HepG2 (cell line): ENCODE data around the gene GBGT1. TPM values are rescaled to one million over a fixed set of nuclear protein-coding genes. Genes with fewer than 3 reads are reported as not detected.
A peak's percentile ranks its signal among the peaks of the same experiment; 100 is the strongest.

Experiments
- ATAC-seq: fragments of 200-7000 bp; cut with Tn5 transposase; 3 replicates; pipeline ENCODE4 v1.9.1; 2020; ENCODE audit warnings: mild to moderate bottlenecking, moderate library complexity
- BruUV-seq: library from RNA; stranded (reverse); fragments of 400-500 nt; replicated peaks from 2 replicates; lab custom pipeline; 2021; lab: Mats Ljungman, UMichigan
- CTCF ChIA-PET: fragments of 300-600 bp; formaldehyde crosslinking; extraction: SDS; loops from one replicate; lab custom pipeline; 2021; ENCODE audit warnings: low total read pairs, inconsistent platforms, low intra/inter-chr PET ratio; lab: Yijun Ruan, JAX
- POLR2A ChIA-PET: fragments of 350-600 bp; sonication (Branson Sonifier 250); formaldehyde crosslinking; loops from one replicate; lab custom pipeline; 2020; ENCODE audit warnings: antibody characterized with exemption, inconsistent platforms; lab: Yijun Ruan, JAX
- DNase-seq: peaks from one replicate; pipeline ENCODE4 v3.0.0-alpha.2; 2015; ENCODE audit warnings: low spot score
- FAIRE-seq: peaks from 3 replicates; lab custom pipeline; 2011; peaks lifted over from hg19 to GRCh38; lab: Jason Lieb, UNC
- H2AFZ ChIP-seq: one replicate; pipeline ENCODE4 v1.6.1; 2011; ENCODE audit warnings: low read length, inconsistent platforms
- H3K27ac ChIP-seq: fragments of 300-600 bp; 3 replicates; pipeline ENCODE4 v1.8.0; 2011; ENCODE audit warnings: mixed run types, mild to moderate bottlenecking, mixed read lengths, low read length, inconsistent platforms; ENCODE audit not compliant: insufficient read depth; ENCODE audit errors: extremely low read length
- H3K27me3 ChIP-seq, 2 experiments: fragments of 200-600 bp in 1 of 2; 2 replicates in 1 of 2; 3 replicates in 1 of 2; pipeline versions ENCODE4 v1.6.0 to v1.8.0; 2011; ENCODE audit warnings: low read length in 2 of 2, mild to moderate bottlenecking in 2 of 2, moderate library complexity in 2 of 2, inconsistent platforms in 1 of 2; ENCODE audit not compliant: insufficient read depth in 2 of 2, control insufficient read depth in 1 of 2
- H3K36me3 ChIP-seq, 2 experiments: fragments of 200-600 bp in 1 of 2; replicated peaks in 1 of 2; 2 replicates in 1 of 2; 3 replicates in 1 of 2; pipeline versions ENCODE4 v1.5.1 to v1.8.0; 2011; ENCODE audit warnings: low read length in 2 of 2, inconsistent platforms in 1 of 2; ENCODE audit not compliant: insufficient read depth in 2 of 2, control insufficient read depth in 1 of 2
- H3K4me1 ChIP-seq: 2 replicates; pipeline ENCODE4 v1.5.1; 2012; ENCODE audit warnings: low read length, inconsistent platforms; ENCODE audit not compliant: insufficient read depth
- H3K4me2 ChIP-seq: 2 replicates; pipeline ENCODE4 v1.6.0; 2011; ENCODE audit warnings: low read depth, low read length, inconsistent platforms
- H3K4me3 ChIP-seq, 3 experiments: fragments of 200-600 bp in 1 of 3; sonication (generic), shearing (Covaris generic) in 1 of 3; replicated peaks in 1 of 3; 2 replicates each; pipeline ENCODE4 v1.5.1; 2011 to 2016; ENCODE audit warnings: low read length in 3 of 3, inconsistent platforms in 2 of 3, low read depth in 2 of 3, mild to moderate bottlenecking in 2 of 3, control low read depth in 1 of 3, mixed read lengths in 1 of 3; ENCODE audit not compliant: insufficient read depth in 1 of 3
- H3K79me2 ChIP-seq: one replicate; pipeline ENCODE4 v1.6.1; 2011; ENCODE audit warnings: low read length, inconsistent platforms; ENCODE audit not compliant: insufficient read depth
- H3K9ac ChIP-seq: 2 replicates; pipeline ENCODE4 v1.6.0; 2011; ENCODE audit warnings: mild to moderate bottlenecking, low read depth, low read length, inconsistent platforms; ENCODE audit not compliant: insufficient read depth
- H3K9me3 ChIP-seq: 2 replicates; pipeline ENCODE4 v1.5.1; 2012; ENCODE audit warnings: mild to moderate bottlenecking, low read length
- H4K20me1 ChIP-seq: 2 replicates; pipeline ENCODE4 v1.6.0; 2011; ENCODE audit warnings: inconsistent platforms, mild to moderate bottlenecking, low read length, moderate library complexity; ENCODE audit not compliant: insufficient read depth
- THAP7 ChIP-seq: sonication (generic); formaldehyde crosslinking; IDR thresholded peaks from 2 replicates; pipeline ENCODE4 v1.8.1; 2023; ENCODE audit warnings: mild to moderate bottlenecking, missing genetic modification reagents
- TMF1 ChIP-seq: sonication (generic); formaldehyde crosslinking; IDR thresholded peaks from 2 replicates; pipeline ENCODE4 v1.8.1; 2022; ENCODE audit warnings: low read depth, missing genetic modification reagents
- ZNF484 ChIP-seq: sonication (generic); formaldehyde crosslinking; IDR thresholded peaks from 2 replicates; pipeline ENCODE4 v1.5.1; 2020; ENCODE audit warnings: mild to moderate bottlenecking, low read depth, missing genetic modification reagents, borderline replicate concordance
- ZNF558 ChIP-seq: sonication (generic); formaldehyde crosslinking; IDR thresholded peaks from 2 replicates; pipeline ENCODE4 v1.9.0; 2022; ENCODE audit warnings: mild to moderate bottlenecking, missing genetic modification reagents, borderline replicate concordance
- ZNF598 ChIP-seq: sonication (generic); formaldehyde crosslinking; IDR thresholded peaks from 2 replicates; pipeline ENCODE4 v1.5.1; 2020; ENCODE audit warnings: mild to moderate bottlenecking, missing genetic modification reagents, borderline replicate concordance
- ZSCAN30 ChIP-seq: sonication (generic); formaldehyde crosslinking; IDR thresholded peaks from 2 replicates; pipeline ENCODE4 v1.5.0; 2020; ENCODE audit warnings: mild to moderate bottlenecking, missing genetic modification reagents
- WGBS: methylation state at CpG from one replicate; pipeline ENCODE4 v1.1.6; 2017; ENCODE audit warnings: low lambda C conversion rate; 5-methylcytosine and 5-hydroxymethylcytosine counted together
- in situ Hi-C: cut with HindIII; loops from 2 replicates; pipeline ENCODE4 v1.10.0; 2017; ENCODE audit warnings: low pct_unique_long_range_greater_than_20kb; ENCODE audit not compliant: extremely low pct_ligation_motif_present
- intact Hi-C: fragments of 100-400 bp; cut with micrococcal nuclease; formaldehyde crosslinking; loops from one replicate; pipeline ENCODE4 v1.10.0; 2022; ENCODE audit not compliant: unreplicated experiment
- polyA plus RNA-seq, 8 experiments: library from polyadenylated mRNA; depleted of rRNA in 3 of 8; stranded (reverse) in 7 of 8; unstranded in 1 of 8; fragments of >200 nt; fragmentation: Illumina TruSeq in 4 of 8; extraction: Trizol in 4 of 8; gene quantifications; 2 replicates each; pipeline versions ENCODE4 v1.2.1 to v1.2.3, GENCODE V29; 2011 to 2016; ENCODE audit warnings: low read depth in 4 of 8, missing spikeins in 1 of 8, mixed read lengths in 1 of 8; ENCODE audit not compliant: insufficient read depth in 1 of 8
- total RNA-seq, 5 experiments: library from RNA; depleted of rRNA; stranded (reverse); fragments of >200 nt; fragmentation: Illumina TruSeq; extraction: Trizol; gene quantifications; 2 replicates each; pipeline ENCODE4 v1.2.3, GENCODE V29; 2016; ENCODE audit warnings: low read depth in 1 of 5
- TF ChIP-seq, protein P1 (sequence below): sonication (generic); formaldehyde crosslinking; IDR thresholded peaks from 2 replicates; pipeline ENCODE4 v1.4.0; 2020; ENCODE audit warnings: missing genetic modification reagents, borderline replicate concordance
- TF ChIP-seq, protein P2 (sequence below): sonication (generic); formaldehyde crosslinking; conservative IDR thresholded peaks from 2 replicates; pipeline ENCODE4 v1.4.0; 2020; ENCODE audit warnings: mild to moderate bottlenecking, missing genetic modification reagents, moderate library complexity
- TF ChIP-seq, protein P3 (sequence below): sonication (generic); formaldehyde crosslinking; IDR thresholded peaks from 2 replicates; pipeline ENCODE4 v1.8.1; 2023; ENCODE audit warnings: missing genetic modification reagents, inconsistent platforms, borderline replicate concordance

The GBGT1 gene
- total and polyA plus RNA-seq, 2 of the 13 experiments (the other 11 are each of a cell fraction or from before 2014, with no cell fraction given): not detected

DNA sequence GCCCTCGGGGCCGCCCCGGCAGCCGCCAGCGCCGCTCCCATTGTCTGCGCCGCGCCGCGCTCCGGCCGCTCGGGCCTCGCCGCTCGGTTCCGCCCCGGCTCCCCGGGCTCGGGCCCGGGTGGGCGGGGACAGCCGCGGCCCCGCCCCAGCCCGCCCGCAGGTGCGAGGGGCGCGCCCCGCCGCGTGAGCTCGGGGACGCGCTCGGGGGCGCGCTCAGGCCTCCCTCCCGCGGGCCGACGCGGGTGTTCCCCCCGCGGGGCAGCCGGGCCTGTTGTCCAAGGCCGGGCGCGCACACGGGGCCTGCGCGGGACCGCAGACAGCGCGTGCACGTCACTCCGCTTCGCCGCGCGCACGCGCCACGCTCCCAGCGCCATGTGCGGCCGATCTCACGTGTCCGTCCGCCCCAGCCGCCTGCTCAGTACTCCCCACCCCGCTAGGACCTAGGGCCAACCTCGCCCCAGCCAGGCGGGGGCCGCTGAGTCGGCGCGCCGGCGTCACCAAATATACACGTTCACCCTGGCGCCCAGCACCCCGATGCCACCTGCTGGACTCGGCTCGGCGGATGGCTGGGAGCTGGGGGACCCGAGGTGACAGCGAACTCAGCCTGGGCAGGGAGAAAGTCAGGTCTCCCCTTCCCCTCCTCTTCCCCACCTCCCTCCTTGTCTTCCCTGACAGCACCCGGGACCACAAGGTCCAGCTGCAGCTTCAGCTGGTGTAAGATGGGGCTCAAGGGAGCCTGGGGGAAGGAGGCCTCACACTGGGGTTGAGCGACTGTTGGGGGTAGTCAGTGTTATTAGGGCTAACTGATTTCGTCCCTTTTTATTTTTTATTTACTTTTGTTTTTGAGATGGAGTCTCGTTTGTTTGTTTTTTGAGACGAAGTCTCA, 14.3 kb downstream of the GBGT1 start:
- DNase-seq: peak; percentile 82
- Histone ChIP-seq H3K4me3 (peak overlapping the region; percentile 21 to 88 (median 88); a peak in 5 of 6 replicates), H3K79me2 (peaks cover 5% of the 10 kb centered on the region), H3K4me1 (peaks cover 62% of the 10 kb centered on the region), H2AFZ (no peak overlapping the region), H3K36me3 (no peaks in the 10 kb centered on the region), H3K27ac (peak overlapping the region; percentile 55), H3K27me3 (peaks cover 0 to 3% of the 10 kb centered on the region in 2 experiments; a peak in 1 of 5 replicates), H3K9ac (peak overlapping the region; percentile 85), H3K9me3 (no peaks in the 10 kb centered on the region), H4K20me1 (peaks cover 8% of the 10 kb centered on the region; the same call in 1 of the 2 replicates), H3K4me2 (peak overlapping the region; percentile 100)
- BruUV-seq: TSS peak; percentile 60
- peak; percentile 61 for ATAC-seq
- CTCF ChIA-PET: interaction anchor here (5.7 kb wide), 1 partner anchor 45 kb away, joined by 70 read pairs; no protein-coding TSS in a partner anchor
- in situ Hi-C loops: loop anchor here (5.0 to 10.0 kb wide), 2 partner anchors 42 to 105 kb away; no protein-coding TSS in a partner anchor
- peak; percentile 47 for FAIRE-seq
- intact Hi-C loops: loop anchor here (5.0 kb wide), 2 partner anchors 107 to 122 kb away; no protein-coding TSS in a partner anchor
- POLR2A ChIA-PET: interaction anchor here (0.6 to 2.0 kb wide), 8 partner anchors 9 to 310 kb away, joined by 3 to 12 read pairs (median 4); partner anchors contain the start of genes CACFD1, GTF3C5, MED22 and RALGDS
- 27% methylated on average over 5 of the region's 95 CpGs for WGBS
- TF ChIP-seq, protein P1, sequence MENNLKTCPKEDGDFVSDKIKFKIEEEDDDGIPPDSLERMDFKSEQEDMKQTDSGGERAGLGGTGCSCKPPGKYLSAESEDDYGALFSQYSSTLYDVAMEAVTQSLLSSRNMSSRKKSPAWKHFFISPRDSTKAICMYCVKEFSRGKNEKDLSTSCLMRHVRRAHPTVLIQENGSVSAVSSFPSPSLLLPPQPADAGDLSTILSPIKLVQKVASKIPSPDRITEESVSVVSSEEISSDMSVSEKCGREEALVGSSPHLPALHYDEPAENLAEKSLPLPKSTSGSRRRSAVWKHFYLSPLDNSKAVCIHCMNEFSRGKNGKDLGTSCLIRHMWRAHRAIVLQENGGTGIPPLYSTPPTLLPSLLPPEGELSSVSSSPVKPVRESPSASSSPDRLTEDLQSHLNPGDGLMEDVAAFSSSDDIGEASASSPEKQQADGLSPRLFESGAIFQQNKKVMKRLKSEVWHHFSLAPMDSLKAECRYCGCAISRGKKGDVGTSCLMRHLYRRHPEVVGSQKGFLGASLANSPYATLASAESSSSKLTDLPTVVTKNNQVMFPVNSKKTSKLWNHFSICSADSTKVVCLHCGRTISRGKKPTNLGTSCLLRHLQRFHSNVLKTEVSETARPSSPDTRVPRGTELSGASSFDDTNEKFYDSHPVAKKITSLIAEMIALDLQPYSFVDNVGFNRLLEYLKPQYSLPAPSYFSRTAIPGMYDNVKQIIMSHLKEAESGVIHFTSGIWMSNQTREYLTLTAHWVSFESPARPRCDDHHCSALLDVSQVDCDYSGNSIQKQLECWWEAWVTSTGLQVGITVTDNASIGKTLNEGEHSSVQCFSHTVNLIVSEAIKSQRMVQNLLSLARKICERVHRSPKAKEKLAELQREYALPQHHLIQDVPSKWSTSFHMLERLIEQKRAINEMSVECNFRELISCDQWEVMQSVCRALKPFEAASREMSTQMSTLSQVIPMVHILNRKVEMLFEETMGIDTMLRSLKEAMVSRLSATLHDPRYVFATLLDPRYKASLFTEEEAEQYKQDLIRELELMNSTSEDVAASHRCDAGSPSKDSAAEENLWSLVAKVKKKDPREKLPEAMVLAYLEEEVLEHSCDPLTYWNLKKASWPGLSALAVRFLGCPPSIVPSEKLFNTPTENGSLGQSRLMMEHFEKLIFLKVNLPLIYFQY (CRISPR knock-in tag): 0 out of 2 replicates have a peak, but pooled peaks have one; percentile 58
- TF ChIP-seq THAP7 (no peak), ZSCAN30 (CRISPR knock-in tag) (no peak), ZNF558 (CRISPR knock-in tag) (no peak; the same call in 1 of the 2 replicates), ZNF484 (CRISPR knock-in tag) (no peak), ZNF598 (no peak), TMF1 (CRISPR knock-in tag) (no peak)
- TF ChIP-seq, protein P2, sequence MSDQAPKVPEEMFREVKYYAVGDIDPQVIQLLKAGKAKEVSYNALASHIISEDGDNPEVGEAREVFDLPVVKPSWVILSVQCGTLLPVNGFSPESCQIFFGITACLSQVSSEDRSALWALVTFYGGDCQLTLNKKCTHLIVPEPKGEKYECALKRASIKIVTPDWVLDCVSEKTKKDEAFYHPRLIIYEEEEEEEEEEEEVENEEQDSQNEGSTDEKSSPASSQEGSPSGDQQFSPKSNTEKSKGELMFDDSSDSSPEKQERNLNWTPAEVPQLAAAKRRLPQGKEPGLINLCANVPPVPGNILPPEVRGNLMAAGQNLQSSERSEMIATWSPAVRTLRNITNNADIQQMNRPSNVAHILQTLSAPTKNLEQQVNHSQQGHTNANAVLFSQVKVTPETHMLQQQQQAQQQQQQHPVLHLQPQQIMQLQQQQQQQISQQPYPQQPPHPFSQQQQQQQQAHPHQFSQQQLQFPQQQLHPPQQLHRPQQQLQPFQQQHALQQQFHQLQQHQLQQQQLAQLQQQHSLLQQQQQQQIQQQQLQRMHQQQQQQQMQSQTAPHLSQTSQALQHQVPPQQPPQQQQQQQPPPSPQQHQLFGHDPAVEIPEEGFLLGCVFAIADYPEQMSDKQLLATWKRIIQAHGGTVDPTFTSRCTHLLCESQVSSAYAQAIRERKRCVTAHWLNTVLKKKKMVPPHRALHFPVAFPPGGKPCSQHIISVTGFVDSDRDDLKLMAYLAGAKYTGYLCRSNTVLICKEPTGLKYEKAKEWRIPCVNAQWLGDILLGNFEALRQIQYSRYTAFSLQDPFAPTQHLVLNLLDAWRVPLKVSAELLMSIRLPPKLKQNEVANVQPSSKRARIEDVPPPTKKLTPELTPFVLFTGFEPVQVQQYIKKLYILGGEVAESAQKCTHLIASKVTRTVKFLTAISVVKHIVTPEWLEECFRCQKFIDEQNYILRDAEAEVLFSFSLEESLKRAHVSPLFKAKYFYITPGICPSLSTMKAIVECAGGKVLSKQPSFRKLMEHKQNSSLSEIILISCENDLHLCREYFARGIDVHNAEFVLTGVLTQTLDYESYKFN (CRISPR knock-in tag): peak; percentile 39; the same call in 1 of the 2 replicates
- TF ChIP-seq, protein P3, sequence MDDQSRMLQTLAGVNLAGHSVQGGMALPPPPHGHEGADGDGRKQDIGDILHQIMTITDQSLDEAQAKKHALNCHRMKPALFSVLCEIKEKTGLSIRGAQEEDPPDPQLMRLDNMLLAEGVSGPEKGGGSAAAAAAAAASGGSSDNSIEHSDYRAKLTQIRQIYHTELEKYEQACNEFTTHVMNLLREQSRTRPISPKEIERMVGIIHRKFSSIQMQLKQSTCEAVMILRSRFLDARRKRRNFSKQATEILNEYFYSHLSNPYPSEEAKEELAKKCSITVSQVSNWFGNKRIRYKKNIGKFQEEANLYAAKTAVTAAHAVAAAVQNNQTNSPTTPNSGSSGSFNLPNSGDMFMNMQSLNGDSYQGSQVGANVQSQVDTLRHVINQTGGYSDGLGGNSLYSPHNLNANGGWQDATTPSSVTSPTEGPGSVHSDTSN (CRISPR knock-in tag): no peak
